NT2/D1 (cell line): ENCODE results near the gene NR2F1-AS1.

Experiments
- SUZ12 ChIP-seq: IDR thresholded peaks from 2 replicates; pipeline ENCODE4 v1.6.1; 2011; ENCODE audit not compliant: insufficient read length, insufficient read depth; ENCODE audit errors: extremely low read depth
- YY1 ChIP-seq: IDR thresholded peaks from 2 replicates; pipeline ENCODE4 v1.6.1; 2011; ENCODE audit not compliant: insufficient read length, insufficient read depth
- ZNF274 ChIP-seq: IDR thresholded peaks from 2 replicates; pipeline ENCODE4 v1.6.1; 2011; ENCODE audit warnings: mild to moderate bottlenecking, low read depth, low read length

- TF ChIP-seq SUZ12: no peak
- TF ChIP-seq YY1: no peak
- no peak for TF ChIP-seq ZNF274
These were observed 5.9 kb upstream of the NR2F1-AS1 start for GRCh38 chr5:93586736-93587596.
